ENCODE measurements around the gene ZIC2. TPM values are rescaled to one million over a fixed set of nuclear protein-coding genes. Genes with fewer than 3 reads are reported as not detected.

ZIC2 gene
- total RNA-seq, 4 donors from 2014 or later, result 0.10 TPM; not detected in 3

- H3K4me3 ChIP-seq (ENCODE audit: low read depth, poor library complexity, severe bottlenecking), result no peak overlapping the region
- DNase-seq (ENCODE audit: low spot score in 2 of 2), result no peak
- intact Hi-C loops (cut with DNase I; ENCODE audit: low total_unique reads), result no loop called here
- no peak for TF ChIP-seq POLR2A (IDR thresholded peaks at IDR 0.05)
- no peak for TF ChIP-seq CTCF (IDR thresholded peaks at IDR 0.05)
- 58 to 60% methylated on average over 8 of the region's 8 CpGs for WGBS, 2 donors
These were observed 19.9 kb upstream of the ZIC2 start for GRCh38 chr13:99961636-99962035.

- WGBS, 2 donors, result 65 to 67% methylated on average over 1 of the region's 1 CpG
- no peak overlapping the region for H3K4me3 ChIP-seq (ENCODE audit: low read depth, poor library complexity, severe bottlenecking)
- TF ChIP-seq POLR2A (IDR thresholded peaks at IDR 0.05), result no peak
- TF ChIP-seq CTCF (IDR thresholded peaks at IDR 0.05), result no peak
- intact Hi-C loops (cut with DNase I; ENCODE audit: low total_unique reads), result no loop called here
- DNase-seq (ENCODE audit: low spot score in 2 of 2), result no peak
These were observed 19.3 kb upstream of the ZIC2 start for GRCh38 chr13:99962242-99962641.

GRCh38 chr13:99963816-99964339 is 17.7 kb upstream of the ZIC2 start:
- no peak for TF ChIP-seq POLR2A (IDR thresholded peaks at IDR 0.05)
- TF ChIP-seq CTCF (IDR thresholded peaks at IDR 0.05), result no peak
- WGBS, 2 donors, result 51 to 52% methylated on average over 3 of the region's 3 CpGs
- no peak overlapping the region for H3K4me3 ChIP-seq (ENCODE audit: low read depth, poor library complexity, severe bottlenecking)
- no peak for DNase-seq (ENCODE audit: low spot score in 2 of 2)
- intact Hi-C loops (cut with DNase I; ENCODE audit: low total_unique reads), result no loop called here

- 79 to 88% methylated on average over 9 of the region's 9 CpGs for WGBS, 2 donors
- no peak for TF ChIP-seq POLR2A (IDR thresholded peaks at IDR 0.05)
- TF ChIP-seq CTCF (IDR thresholded peaks at IDR 0.05), result no peak
- intact Hi-C loops (cut with DNase I; ENCODE audit: low total_unique reads), result no loop called here
These were observed 16.1 kb upstream of the ZIC2 start for GRCh38 chr13:99965329-99966000.

GRCh38 chr13:99966064-99966805 is 15.3 kb upstream of the ZIC2 start:
- WGBS, 2 donors, result 74 to 79% methylated on average over 8 of the region's 8 CpGs
- intact Hi-C loops (cut with DNase I; ENCODE audit: low total_unique reads), result no loop called here
- DNase-seq (ENCODE audit: low spot score in 2 of 2), result no peak
- no peak for TF ChIP-seq POLR2A (IDR thresholded peaks at IDR 0.05)
- no peak overlapping the region for H3K4me3 ChIP-seq (ENCODE audit: low read depth, poor library complexity, severe bottlenecking)

More at GRCh38 chr13:99965329-99966000, 16.1 kb upstream of the ZIC2 start:
- no peak for DNase-seq (ENCODE audit: low spot score in 2 of 2)
- no peak overlapping the region for H3K4me3 ChIP-seq (ENCODE audit: low read depth, poor library complexity, severe bottlenecking)

GRCh38 chr13:99967498-99967868 is 14.1 kb upstream of the ZIC2 start:
- 81 to 83% methylated on average over 9 of the region's 9 CpGs for WGBS, 2 donors
- H3K4me3 ChIP-seq (ENCODE audit: low read depth, poor library complexity, severe bottlenecking), result no peak overlapping the region
- no peak for DNase-seq (ENCODE audit: low spot score in 2 of 2)
- intact Hi-C loops (cut with DNase I; ENCODE audit: low total_unique reads), result no loop called here
- no peak for TF ChIP-seq CTCF (IDR thresholded peaks at IDR 0.05)
- no peak for TF ChIP-seq POLR2A (IDR thresholded peaks at IDR 0.05)

Data from lower leg skin (tissue), 4 donors.